Measurements from ENCODE around the gene ZNF565.

The ZNF565 gene

GRCh38 chr19:36209372-36209771 lies 5.1 kb downstream of the ZNF565 start:
- no peak overlapping the region for H3K27ac ChIP-seq
- no peaks in the 10 kb centered on the region for H3K36me3 ChIP-seq
- no peaks in the 10 kb centered on the region for H3K9me3 ChIP-seq
- TF ChIP-seq, protein P1, sequence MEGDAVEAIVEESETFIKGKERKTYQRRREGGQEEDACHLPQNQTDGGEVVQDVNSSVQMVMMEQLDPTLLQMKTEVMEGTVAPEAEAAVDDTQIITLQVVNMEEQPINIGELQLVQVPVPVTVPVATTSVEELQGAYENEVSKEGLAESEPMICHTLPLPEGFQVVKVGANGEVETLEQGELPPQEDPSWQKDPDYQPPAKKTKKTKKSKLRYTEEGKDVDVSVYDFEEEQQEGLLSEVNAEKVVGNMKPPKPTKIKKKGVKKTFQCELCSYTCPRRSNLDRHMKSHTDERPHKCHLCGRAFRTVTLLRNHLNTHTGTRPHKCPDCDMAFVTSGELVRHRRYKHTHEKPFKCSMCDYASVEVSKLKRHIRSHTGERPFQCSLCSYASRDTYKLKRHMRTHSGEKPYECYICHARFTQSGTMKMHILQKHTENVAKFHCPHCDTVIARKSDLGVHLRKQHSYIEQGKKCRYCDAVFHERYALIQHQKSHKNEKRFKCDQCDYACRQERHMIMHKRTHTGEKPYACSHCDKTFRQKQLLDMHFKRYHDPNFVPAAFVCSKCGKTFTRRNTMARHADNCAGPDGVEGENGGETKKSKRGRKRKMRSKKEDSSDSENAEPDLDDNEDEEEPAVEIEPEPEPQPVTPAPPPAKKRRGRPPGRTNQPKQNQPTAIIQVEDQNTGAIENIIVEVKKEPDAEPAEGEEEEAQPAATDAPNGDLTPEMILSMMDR (IDR thresholded peaks at IDR 0.05): no peak
- H3K27me3 ChIP-seq: no peaks in the 10 kb centered on the region
- peaks cover 7% of the 10 kb centered on the region in 2 experiments for H3K4me1 ChIP-seq (ENCODE audit: control insufficient read depth in 1 of 2, insufficient read depth in 1 of 2, low read depth in 1 of 2, low read length in 1 of 2)
- no peak overlapping the region for H3K4me3 ChIP-seq (ENCODE audit: low read depth in 1 of 2, low read length in 1 of 2)

- no peaks in the 10 kb centered on the region for H3K27me3 ChIP-seq
- no peaks in the 10 kb centered on the region for H3K9me3 ChIP-seq
- no peak overlapping the region for H3K27ac ChIP-seq
Observed at GRCh38 chr19:36207605-36208252, 6.7 kb downstream of the ZNF565 start.

GRCh38 chr19:36203293-36203692 lies 11.2 kb downstream of the ZNF565 start:
- no peaks in the 10 kb centered on the region for H3K9me3 ChIP-seq
- H3K27me3 ChIP-seq: no peaks in the 10 kb centered on the region
- no peaks in the 10 kb centered on the region for H3K4me1 ChIP-seq (ENCODE audit: control insufficient read depth in 1 of 2, insufficient read depth in 1 of 2, low read depth in 1 of 2, low read length in 1 of 2)
- H3K36me3 ChIP-seq: no peaks in the 10 kb centered on the region
- no peak overlapping the region for H3K4me3 ChIP-seq (ENCODE audit: low read depth in 1 of 2, low read length in 1 of 2)
- TF ChIP-seq, protein P1 (IDR thresholded peaks at IDR 0.05): no peak
- no peak overlapping the region for H3K27ac ChIP-seq

More at GRCh38 chr19:36207605-36208252, 6.7 kb downstream of the ZNF565 start:
- Histone ChIP-seq H3K4me1 (ENCODE audit: control insufficient read depth in 1 of 2, insufficient read depth in 1 of 2, low read depth in 1 of 2, low read length in 1 of 2) (no peaks in the 10 kb centered on the region), H3K4me3 (ENCODE audit: low read depth in 1 of 2, low read length in 1 of 2) (no peak overlapping the region), H3K36me3 (no peaks in the 10 kb centered on the region)
- TF ChIP-seq, protein P1 (IDR thresholded peaks at IDR 0.05): no peak

- Histone ChIP-seq H3K27me3 (no peaks in the 10 kb centered on the region), H3K4me3 (ENCODE audit: low read depth in 1 of 2, low read length in 1 of 2) (no peak overlapping the region), H3K4me1 (ENCODE audit: control insufficient read depth in 1 of 2, insufficient read depth in 1 of 2, low read depth in 1 of 2, low read length in 1 of 2) (no peaks in the 10 kb centered on the region), H3K9me3 (no peaks in the 10 kb centered on the region), H3K27ac (no peak overlapping the region), H3K36me3 (no peaks in the 10 kb centered on the region)
- TF ChIP-seq, protein P1 (IDR thresholded peaks at IDR 0.05): no peak
Observed at GRCh38 chr19:36201684-36202083, 12.8 kb downstream of the ZNF565 start.

DNA sequence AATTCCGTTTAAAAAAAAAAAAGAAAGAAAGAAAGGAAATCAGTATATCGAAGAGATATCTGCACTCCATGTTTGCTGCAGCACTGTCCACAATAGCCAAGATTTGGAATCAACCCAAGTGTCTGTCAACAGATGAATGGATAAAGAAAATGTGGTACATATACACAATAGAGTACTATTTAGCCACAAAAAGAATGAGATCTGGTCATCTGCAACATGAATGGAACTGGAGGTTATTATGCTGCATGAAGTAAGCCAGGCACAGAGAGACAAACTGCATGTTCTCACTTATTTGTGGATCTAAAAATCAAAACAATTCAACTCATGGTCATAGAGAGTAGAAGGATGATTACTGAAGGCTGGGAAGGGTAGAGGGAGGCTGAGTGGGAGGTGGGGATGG lies 16.3 kb downstream of the ZNF565 start:
- H3K27ac ChIP-seq: no peak overlapping the region
- no peaks in the 10 kb centered on the region for H3K4me1 ChIP-seq (ENCODE audit: control insufficient read depth in 1 of 2, insufficient read depth in 1 of 2, low read depth in 1 of 2, low read length in 1 of 2)
- H3K4me3 ChIP-seq (ENCODE audit: low read depth in 1 of 2, low read length in 1 of 2): no peak overlapping the region
- no peaks in the 10 kb centered on the region for H3K27me3 ChIP-seq
- TF ChIP-seq, protein P1 (IDR thresholded peaks at IDR 0.05): no peak
- H3K36me3 ChIP-seq: peaks cover 14% of the 10 kb centered on the region
- no peaks in the 10 kb centered on the region for H3K9me3 ChIP-seq
